Measurements from ENCODE around the gene TRIM75. TPM values are rescaled to one million over a fixed set of nuclear protein-coding genes. Genes with fewer than 3 reads are reported as not detected.

TRIM75 gene
- total and polyA plus RNA-seq, 10 donors, result not detected

DNA sequence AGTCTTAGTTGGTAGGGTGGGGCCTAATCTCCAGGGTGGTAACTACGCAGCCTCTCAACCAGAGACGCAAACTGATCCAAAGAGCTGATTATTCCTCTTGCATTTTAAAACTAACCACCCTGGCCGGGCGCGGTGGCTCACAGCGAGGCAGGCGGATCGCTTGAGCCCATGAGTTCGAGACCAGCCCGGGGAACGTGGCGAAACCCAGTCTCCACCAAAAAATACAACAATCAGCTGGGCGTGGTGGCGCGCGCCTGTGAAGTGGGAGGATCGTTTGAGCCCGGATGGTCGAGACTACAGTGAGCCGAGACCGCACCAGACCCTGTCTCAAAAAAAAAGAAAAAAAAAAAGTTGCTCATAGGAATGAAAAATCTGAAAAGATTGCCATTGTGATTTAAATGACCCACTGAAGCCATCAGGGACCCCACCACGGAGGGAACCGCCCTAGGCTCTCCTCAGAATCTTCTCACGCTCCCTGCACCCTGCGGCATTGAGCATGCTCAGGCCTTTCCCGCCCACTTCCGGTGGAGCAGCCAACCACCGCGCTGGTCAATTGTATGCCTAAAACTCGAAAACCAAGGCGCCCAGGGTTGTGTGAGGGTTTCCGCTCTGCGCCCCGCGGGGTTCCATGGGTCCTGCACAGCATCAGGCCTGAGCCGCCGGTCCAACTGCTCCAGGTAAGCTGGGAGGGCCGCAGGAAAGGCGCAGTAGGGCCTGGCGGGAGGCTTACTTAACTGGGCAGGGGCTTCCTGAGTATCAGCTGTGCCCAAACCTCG, 22.0 kb upstream of the TRIM75 start, which contains the start of gene TRIM60:
Gene TRIM60, plus strand, starts transcription at position 564 of the 776 bp plus-strand sequence. CDS start 8,074 bp downstream, outside the sequence.
- Histone ChIP-seq H3K36me3 (no peaks in the 10 kb centered on the region), H3K4me3 (no peak within 1 kb of the TSS), H3K27ac (no peak within 1 kb of the TSS), H3K27me3 (replicated peaks in 1 of 7) (no peaks in the 10 kb centered on the region), H3K4me1 (no peaks in the 10 kb centered on the region), H3K9me3 (peaks cover 0 to 11% (median 0%) of the 10 kb centered on the region in 8 donors)
- no peak for DNase-seq
- TF ChIP-seq POLR2AphosphoS5 (IDR thresholded peaks at IDR 0.05) (no peak), POLR2A (IDR thresholded peaks at IDR 0.05) (no peak)
- TF ChIP-seq, protein P1, sequence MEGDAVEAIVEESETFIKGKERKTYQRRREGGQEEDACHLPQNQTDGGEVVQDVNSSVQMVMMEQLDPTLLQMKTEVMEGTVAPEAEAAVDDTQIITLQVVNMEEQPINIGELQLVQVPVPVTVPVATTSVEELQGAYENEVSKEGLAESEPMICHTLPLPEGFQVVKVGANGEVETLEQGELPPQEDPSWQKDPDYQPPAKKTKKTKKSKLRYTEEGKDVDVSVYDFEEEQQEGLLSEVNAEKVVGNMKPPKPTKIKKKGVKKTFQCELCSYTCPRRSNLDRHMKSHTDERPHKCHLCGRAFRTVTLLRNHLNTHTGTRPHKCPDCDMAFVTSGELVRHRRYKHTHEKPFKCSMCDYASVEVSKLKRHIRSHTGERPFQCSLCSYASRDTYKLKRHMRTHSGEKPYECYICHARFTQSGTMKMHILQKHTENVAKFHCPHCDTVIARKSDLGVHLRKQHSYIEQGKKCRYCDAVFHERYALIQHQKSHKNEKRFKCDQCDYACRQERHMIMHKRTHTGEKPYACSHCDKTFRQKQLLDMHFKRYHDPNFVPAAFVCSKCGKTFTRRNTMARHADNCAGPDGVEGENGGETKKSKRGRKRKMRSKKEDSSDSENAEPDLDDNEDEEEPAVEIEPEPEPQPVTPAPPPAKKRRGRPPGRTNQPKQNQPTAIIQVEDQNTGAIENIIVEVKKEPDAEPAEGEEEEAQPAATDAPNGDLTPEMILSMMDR (IDR thresholded peaks at IDR 0.05 in 8 of 11, conservative IDR thresholded peaks at IDR 0.05 in 3 of 11), result no peak
- intact Hi-C loops (cut with DNase I; ENCODE audit: low total_unique reads), result no loop called here
- WGBS, 5 donors, result 94 to 97% (median 95%) methylated on average over 34 to 41 of the region's 41 CpGs

DNA sequence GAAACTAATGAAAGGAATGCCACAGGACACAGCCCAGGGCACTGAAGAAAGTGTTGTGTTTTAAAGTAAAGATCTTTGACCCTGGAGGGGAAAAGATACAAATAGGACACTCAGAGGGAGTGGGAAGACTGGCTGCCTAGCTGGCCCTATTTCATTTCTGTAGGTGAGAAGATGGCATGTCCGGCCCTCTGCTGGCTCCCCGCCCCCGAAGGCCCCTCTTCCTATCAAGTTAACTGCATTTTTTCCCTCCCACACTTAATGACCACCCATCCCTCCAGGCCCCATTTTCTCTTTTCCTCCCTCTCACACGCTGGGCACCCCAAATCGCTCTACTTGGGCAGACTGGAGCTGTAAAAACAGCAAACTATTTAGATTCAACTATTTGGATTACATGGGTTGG, 5.5 kb upstream of the TRIM75 start:
- Histone ChIP-seq H3K4me1 (no peaks in the 10 kb centered on the region), H3K36me3 (no peaks in the 10 kb centered on the region), H3K27me3 (replicated peaks in 1 of 7) (no peaks in the 10 kb centered on the region), H3K9me3 (no peaks in the 10 kb centered on the region), H3K27ac (no peak overlapping the region), H3K4me3 (no peak overlapping the region)
- intact Hi-C loops (cut with DNase I; ENCODE audit: low total_unique reads), result no loop called here
- WGBS, 5 donors, result 78 to 87% (median 81%) methylated on average over 5 of the region's 5 CpGs
- TF ChIP-seq, protein P1 (IDR thresholded peaks at IDR 0.05 in 8 of 11, conservative IDR thresholded peaks at IDR 0.05 in 3 of 11), result no peak
- TF ChIP-seq POLR2AphosphoS5 (IDR thresholded peaks at IDR 0.05) (no peak), POLR2A (IDR thresholded peaks at IDR 0.05) (no peak)
- DNase-seq, result no peak

DNA sequence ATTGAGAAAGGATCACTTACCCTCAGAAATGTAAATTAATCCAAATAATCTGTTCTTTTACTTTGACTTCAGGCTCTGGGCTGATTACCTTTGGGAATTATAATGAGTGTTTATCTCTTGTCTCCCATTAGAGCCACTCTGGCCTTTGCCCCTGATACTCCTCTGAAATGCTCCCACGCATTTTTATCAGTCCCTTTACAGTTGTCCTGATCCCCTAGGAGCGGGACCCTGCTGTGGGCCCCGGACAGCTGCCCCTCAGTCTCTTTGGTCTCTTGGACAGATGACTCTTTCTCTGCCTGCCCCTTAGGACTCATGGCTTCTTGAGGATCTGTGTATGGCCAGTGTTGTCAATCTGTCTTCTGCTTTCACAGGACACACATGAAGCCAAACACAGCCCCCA, 1.0 kb upstream of the TRIM75 start:
- H3K36me3 ChIP-seq, result no peaks in the 10 kb centered on the region
- TF ChIP-seq POLR2AphosphoS5 (IDR thresholded peaks at IDR 0.05) (no peak), POLR2A (IDR thresholded peaks at IDR 0.05) (no peak)
- TF ChIP-seq, protein P1 (IDR thresholded peaks at IDR 0.05 in 8 of 11, conservative IDR thresholded peaks at IDR 0.05 in 3 of 11), result no peak
- H3K4me3 ChIP-seq, result no peak overlapping the region
- WGBS, 5 donors, result 62 to 82% (median 74%) methylated on average over 3 of the region's 3 CpGs
- no peak for DNase-seq
- no peak overlapping the region for H3K27ac ChIP-seq
- intact Hi-C loops (cut with DNase I; ENCODE audit: low total_unique reads), result no loop called here
- H3K9me3 ChIP-seq, result no peaks in the 10 kb centered on the region
- H3K27me3 ChIP-seq (replicated peaks in 1 of 7), result no peaks in the 10 kb centered on the region
- H3K4me1 ChIP-seq, result no peaks in the 10 kb centered on the region

DNA sequence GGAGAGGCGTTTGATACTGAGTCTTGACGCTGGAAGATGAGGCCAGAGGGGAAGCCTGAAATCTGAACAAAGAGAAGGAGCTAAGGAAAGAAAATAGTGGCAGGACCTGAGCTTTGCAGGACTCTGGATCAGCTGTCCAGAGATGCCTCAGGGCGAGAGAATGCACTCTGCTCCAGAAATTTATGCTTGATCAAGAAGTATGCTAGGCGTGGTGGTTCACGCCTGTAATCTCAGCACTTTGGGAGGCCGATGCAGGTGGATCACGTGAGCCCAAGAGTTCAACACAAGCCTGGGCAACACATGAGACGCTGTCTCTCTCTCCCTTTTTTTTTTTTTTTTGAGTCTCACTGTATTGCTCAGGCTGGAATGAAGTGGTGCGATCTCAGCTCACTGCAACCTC, 1.9 kb downstream of the TRIM75 start:
- no peaks in the 10 kb centered on the region for H3K9me3 ChIP-seq
- H3K4me3 ChIP-seq, result no peak overlapping the region
- H3K27me3 ChIP-seq (replicated peaks in 1 of 7), result no peaks in the 10 kb centered on the region
- intact Hi-C loops (cut with DNase I; ENCODE audit: low total_unique reads), result no loop called here
- WGBS, 5 donors, result 90 to 98% (median 92%) methylated on average over 9 of the region's 9 CpGs
- no peak overlapping the region for H3K27ac ChIP-seq
- no peak for DNase-seq
- no peaks in the 10 kb centered on the region for H3K4me1 ChIP-seq
- no peak for TF ChIP-seq POLR2A (IDR thresholded peaks at IDR 0.05)
- no peak for TF ChIP-seq POLR2AphosphoS5 (IDR thresholded peaks at IDR 0.05)
- TF ChIP-seq, protein P1 (IDR thresholded peaks at IDR 0.05 in 8 of 11, conservative IDR thresholded peaks at IDR 0.05 in 3 of 11), result no peak
- H3K36me3 ChIP-seq, result no peaks in the 10 kb centered on the region
